Ovary (tissue), 3 donors: ENCODE measurements around the gene FPR3.

Source experiments
- POLR2A ChIP-seq: fragments of 450-650 bp; IDR thresholded peaks from one replicate; pipeline ENCODE4 v1.6.1; 2017; ENCODE audit warnings: antibody characterized with exemption, mild to moderate bottlenecking, moderate library complexity
- TF ChIP-seq, protein P1 (sequence below), 3 donors: fragments of 450-650 bp in 2 of 3; fragments of 200-600 bp in 1 of 3; IDR thresholded peaks; one replicate each; pipeline versions ENCODE4 v1.5.1 to v1.8.0; 2016 to 2022; ENCODE audit warnings: antibody characterized with exemption in 3 of 3, mild to moderate bottlenecking in 1 of 3
- donor health status: DM: no; HTN: no; CAD: no.

DNA sequence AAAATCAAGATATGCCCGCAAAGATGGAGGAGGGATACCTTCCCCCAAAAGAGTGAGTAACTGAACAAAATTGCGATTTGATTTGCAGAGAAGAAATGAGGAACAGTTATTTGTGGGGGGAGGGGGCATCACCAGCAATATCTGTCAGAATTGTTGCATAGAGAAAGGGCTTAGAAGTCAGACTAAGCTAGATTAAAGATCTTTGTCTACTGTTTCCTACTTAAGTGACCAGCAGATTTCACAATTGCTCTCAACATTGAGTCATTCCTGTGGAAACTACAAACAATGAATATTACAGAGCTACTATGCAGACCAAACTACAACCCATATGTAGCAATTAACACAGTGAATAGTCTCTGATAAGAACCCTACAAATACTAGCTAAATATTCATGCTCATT, 27.4 kb downstream of the FPR3 start:
- TF ChIP-seq, protein P1, sequence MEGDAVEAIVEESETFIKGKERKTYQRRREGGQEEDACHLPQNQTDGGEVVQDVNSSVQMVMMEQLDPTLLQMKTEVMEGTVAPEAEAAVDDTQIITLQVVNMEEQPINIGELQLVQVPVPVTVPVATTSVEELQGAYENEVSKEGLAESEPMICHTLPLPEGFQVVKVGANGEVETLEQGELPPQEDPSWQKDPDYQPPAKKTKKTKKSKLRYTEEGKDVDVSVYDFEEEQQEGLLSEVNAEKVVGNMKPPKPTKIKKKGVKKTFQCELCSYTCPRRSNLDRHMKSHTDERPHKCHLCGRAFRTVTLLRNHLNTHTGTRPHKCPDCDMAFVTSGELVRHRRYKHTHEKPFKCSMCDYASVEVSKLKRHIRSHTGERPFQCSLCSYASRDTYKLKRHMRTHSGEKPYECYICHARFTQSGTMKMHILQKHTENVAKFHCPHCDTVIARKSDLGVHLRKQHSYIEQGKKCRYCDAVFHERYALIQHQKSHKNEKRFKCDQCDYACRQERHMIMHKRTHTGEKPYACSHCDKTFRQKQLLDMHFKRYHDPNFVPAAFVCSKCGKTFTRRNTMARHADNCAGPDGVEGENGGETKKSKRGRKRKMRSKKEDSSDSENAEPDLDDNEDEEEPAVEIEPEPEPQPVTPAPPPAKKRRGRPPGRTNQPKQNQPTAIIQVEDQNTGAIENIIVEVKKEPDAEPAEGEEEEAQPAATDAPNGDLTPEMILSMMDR (IDR thresholded peaks at IDR 0.05) = no peak
- no peak for TF ChIP-seq POLR2A
